Activated CD4-positive, CD25-positive, alpha-beta regulatory T cell (primary cell): ENCODE measurements around the gene OTUB1.

Experiments
- DNase-seq, 4 experiments: peaks; one replicate each; lab custom pipeline; 2025; lab: John Stamatoyannopoulos, UW

Gene OTUB1

DNA sequence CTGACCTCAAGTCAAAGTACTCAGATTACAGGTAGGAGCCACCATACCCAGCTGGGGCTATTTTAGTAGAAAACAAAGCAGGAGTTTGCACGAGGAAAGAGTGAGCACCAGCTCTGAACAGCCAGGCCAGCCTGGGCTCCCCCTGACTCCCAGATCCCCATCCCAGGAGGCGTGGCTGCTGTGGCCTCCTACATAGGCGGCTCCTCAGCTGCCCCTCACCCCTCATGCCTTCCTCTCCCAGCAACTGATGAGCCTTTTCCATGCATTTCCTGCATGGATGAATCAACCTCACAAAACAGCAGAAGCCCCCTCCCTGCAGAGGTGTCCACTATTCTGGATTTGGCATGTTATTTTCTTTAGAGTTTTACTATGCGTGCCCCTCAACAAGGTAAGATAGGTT lies 39.0 kb downstream of the OTUB1 start:
- no peak for DNase-seq

GRCh38 chr11:64026575-64027205 lies 40.5 kb downstream of the OTUB1 start:
- no peak for DNase-seq

GRCh38 chr11:64027651-64028397 lies 41.6 kb downstream of the OTUB1 start:
- DNase-seq, result no peak

GRCh38 chr11:64028398-64029115 lies 42.3 kb downstream of the OTUB1 start:
- DNase-seq, result no peak

GRCh38 chr11:64029773-64030172 lies 43.5 kb downstream of the OTUB1 start:
- no peak for DNase-seq

GRCh38 chr11:64031001-64031400 lies 44.8 kb downstream of the OTUB1 start:
- DNase-seq, result no peak

DNA sequence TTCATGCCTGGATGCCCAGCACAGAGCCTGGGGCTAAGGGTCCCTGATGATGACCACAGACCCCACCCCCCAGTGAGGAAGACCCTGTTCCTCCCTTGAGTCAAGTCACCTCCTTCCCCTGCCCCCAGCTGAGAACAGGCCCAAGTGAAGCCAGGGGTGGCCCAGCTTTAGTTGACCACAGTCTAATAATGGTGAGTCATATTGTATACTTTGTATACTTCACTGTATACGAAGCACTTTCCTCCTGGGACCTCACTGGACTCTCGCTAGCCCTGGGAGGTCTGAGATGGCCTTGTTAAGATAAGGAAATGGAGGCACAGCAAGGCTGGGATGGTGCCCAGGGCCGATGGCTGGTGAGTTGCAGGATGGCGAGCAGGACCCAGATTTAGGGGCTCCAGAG lies 45.8 kb downstream of the OTUB1 start:
- DNase-seq, result no peak

GRCh38 chr11:64034411-64034811 lies 48.2 kb downstream of the OTUB1 start:
- DNase-seq, result no peak

DNA sequence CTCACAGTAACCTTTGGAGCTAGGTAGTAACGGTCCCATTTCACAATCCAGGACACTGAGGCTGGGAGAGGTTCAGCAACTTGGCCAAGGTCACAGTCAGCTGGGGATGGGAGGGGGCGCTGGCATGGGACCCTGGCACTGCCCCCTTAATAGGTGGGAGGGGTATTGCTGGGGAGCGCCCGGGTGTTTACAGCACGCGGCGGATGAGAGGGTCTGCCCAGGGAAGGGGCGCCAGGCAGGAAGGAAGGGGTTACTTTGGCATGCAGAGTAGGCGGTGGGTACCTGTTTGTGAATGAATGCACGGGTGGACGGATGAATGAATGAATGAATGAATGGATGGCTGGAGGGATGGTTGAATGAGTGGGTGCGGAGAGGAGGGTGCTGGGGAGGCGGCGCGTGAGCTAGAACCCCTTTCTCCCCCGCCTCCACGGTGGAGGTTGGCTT lies 48.9 kb downstream of the OTUB1 start:
- DNase-seq, result no peak

- no peak for DNase-seq
These were observed 49.3 kb downstream of the OTUB1 start, which contains the start of gene FLRT1 for GRCh38 chr11:64035576-64035975. TSS of gene FLRT1 (plus strand) at chr11:64035931. CDS start at chr11:64116268, 80,337 bp downstream.

DNA sequence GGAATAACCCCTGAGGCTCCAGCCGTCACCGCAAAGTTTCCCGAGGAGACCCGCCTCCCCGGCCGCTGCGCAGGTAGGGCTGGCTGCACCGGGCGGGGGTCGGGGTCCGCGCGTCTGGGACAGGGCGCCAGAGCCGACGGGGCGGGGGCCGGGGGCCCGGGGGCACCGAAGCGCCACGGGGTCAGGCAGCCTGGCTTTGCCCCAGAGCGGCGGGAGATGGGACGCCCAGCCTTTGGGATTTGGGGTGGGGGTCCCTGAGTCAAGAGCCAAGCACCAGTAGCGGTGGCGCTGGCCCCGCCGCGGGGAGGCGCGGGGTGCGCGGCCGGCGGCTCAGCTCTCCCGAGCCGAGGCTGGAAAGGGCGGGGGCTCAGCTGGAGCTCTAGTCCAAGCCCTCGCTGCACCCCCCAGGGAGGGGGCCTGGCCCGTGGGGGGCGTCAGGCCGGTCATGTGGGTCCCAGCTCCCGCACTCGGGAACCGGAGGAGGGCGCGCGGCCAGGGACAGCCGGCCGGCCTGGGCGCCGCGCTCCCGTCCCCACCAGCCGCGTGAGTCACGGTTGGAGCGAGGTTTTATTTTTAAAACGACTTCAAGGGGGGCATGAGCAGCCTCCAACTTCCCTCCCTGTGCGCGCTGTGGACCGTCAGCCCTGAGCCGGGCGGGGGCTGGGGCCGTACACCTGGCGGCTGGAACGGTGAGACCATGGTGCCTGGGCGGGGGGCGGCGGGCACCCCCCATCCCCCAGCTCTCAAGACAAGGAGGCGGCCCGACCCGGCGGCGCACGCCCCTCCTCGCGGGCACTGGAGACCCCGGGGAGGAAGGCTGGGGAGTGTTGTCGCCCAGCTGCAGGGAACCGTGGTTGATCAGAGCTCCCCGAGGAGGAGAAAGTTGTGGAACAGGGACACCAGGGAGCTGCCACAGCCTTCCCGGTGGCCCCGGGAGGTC lies 50.1 kb downstream of the OTUB1 start:
- DNase-seq, result no peak

- no peak for DNase-seq
These were observed 50.9 kb downstream of the OTUB1 start for GRCh38 chr11:64037027-64037634.

GRCh38 chr11:64038500-64038899 lies 52.3 kb downstream of the OTUB1 start:
- no peak for DNase-seq

DNA sequence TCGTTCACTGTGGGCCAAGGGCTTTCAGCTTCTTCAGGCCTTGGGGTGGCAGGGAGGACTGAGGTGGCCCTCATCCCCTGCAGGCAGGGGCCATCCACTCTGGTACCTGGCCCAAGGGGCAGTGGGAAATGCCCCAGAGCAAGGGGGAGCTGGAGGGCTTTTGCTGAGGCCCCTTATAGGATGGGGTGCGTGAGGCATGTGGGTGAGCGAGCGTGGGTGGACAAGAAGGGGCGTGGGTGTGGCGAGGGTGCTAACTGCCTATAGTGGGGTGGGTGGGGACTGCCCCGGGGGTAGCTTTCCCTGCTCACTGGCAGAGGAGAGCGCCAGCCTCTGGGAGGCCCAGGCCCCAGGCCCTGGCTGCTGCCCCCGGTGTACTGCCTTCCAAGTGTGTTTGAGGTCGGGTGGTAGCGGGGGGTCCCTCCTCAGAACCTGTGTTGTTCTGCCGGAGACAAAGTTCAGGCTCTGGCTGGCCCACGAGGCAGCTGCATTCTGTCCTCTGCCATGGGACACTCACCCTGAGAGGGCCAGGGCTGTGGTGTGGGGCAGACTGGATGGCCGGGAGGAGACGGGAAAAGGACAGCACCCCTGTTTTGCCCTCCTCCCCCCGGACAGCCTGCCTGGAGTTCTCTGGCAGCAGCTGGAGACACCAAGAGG lies 52.9 kb downstream of the OTUB1 start:
- DNase-seq, result no peak

DNA sequence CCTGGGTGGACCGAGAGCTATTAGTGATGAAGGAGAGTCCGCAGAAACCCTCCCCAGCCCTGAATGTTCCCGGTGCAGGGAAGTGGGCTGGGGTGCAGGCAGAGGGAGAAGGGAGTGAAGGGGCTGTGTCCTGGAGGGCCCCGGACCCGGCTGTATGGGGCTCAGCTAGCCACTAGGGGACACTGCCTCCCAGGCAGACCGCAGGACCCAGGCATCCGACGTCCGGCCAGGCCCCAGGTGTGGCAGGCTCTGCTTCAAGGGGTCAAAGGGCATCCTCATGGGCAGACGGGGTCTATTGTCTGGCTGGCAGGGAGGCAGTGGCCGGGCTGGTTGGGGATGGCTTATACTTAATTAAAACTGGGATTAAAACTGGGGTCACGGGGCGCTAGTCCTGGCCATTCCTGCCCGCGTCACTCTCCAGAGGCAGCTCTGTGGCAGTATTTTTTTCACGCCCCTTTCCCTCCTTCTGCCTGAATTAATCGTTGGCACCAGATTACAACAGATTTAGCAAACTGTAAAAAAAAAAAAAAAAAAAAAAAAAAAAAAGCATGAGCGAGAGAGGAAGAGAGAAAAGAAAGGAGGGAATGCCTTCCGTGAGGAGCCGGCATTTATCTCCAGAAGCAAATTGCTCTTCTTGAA lies 54.6 kb downstream of the OTUB1 start:
- no peak for DNase-seq

DNA sequence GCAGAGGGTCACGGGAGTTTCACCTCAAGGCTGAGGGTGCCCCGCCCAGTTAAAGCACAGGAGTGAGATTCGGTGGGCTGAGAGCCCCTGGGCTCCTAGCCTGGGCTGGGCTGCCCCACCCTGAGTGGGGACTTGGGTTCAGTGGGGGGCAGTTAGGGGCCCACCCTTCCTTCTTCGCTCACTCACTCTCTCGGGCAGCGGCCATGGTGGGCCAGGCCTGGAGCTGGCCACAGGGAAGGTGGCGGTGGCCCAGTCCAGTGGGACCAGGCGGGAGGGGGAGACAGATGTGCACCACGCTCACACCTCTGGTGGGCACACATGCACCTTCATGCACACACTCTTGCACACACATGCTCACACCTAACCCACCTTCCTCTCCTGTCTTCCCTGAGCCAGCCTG lies 55.6 kb downstream of the OTUB1 start:
- DNase-seq, result no peak

DNA sequence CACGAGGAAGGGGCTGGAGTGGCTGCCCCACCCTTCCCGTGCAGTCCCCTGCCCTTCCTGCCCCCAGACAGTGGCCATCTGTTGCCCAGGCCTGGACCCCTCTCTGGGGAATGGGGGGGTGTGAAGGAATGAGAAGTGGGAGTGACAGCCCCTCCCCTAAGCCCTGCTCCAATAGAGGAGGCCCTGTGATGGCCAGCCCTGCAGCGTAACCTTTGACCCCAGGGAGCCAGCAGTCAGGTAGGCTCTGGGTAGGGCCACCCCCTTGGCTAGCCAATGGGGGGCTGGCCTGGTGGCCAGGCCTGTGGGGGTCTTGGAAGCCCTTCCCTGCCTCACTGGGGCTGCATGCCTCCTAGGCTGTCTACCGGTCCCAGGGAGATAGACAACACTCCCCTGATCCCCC lies 56.1 kb downstream of the OTUB1 start:
- no peak for DNase-seq

DNA sequence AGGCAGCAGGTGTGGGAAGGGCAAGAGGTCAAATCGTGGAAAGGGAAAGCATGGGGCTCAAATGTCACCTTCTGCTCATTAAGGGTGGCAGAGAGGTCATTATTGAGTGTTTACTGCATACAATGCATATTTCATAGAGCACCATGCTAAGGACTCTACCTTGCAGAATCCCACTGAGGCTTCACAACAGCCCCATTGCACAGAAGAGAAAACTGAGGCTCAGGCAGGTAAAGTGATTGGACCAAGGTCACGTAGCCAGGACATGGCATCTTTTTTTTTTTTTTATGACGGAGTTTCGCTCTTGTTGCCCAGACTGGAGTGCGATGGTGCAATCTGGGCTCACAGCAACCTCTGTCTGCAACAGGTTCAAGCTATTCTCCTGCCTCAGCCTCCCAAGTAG lies 57.3 kb downstream of the OTUB1 start:
- DNase-seq, result no peak

DNA sequence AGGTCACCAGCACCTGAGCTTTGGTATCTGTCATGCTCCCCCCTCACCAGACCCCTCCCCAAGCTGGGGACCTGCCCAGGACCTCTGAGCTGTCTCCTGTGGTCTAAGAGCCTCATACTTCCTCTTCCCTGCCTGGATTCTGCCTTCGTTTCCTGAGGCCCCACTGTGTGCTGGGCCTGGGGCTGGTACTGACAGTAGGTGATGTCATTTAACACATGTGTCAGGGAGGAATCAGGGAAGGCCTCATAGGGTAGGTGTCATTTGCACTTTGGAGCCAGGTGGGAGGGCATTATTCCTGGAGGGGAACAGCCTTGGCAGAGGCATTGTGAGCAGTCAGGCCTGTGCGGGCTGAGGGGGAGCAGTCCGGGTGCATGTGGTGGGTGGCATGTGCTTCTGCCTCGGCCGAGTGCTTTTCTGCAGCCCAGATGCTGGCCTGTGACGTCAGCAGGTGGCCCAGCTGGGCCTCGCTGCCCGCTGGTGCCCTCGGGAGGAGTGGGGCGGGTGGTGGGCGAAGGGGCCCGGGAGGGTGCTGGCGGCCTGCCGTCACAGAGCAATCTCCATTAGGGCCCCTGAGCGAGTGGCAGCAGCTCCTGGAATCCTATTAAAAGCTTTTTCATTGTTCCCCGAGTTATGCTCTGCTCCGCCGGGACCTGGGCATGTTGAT lies 58.6 kb downstream of the OTUB1 start:
- no peak for DNase-seq

- DNase-seq, result no peak
These were observed 59.5 kb downstream of the OTUB1 start for GRCh38 chr11:64045700-64046099.
